Measurements from ENCODE around the gene HMGA1. TPM values are rescaled to one million over a fixed set of nuclear protein-coding genes. Genes with fewer than 3 reads are reported as not detected.
A peak's percentile ranks its signal among the peaks of the same experiment; 100 is the strongest.
"Not testable (repeated sequence)": the region's sequence is repeated elsewhere in the genome, so short reads cannot be mapped to it uniquely, and the experiment has no call there.

Gene HMGA1
- total RNA-seq, 1 donor from 2014 or later, result 38.5 TPM

DNA sequence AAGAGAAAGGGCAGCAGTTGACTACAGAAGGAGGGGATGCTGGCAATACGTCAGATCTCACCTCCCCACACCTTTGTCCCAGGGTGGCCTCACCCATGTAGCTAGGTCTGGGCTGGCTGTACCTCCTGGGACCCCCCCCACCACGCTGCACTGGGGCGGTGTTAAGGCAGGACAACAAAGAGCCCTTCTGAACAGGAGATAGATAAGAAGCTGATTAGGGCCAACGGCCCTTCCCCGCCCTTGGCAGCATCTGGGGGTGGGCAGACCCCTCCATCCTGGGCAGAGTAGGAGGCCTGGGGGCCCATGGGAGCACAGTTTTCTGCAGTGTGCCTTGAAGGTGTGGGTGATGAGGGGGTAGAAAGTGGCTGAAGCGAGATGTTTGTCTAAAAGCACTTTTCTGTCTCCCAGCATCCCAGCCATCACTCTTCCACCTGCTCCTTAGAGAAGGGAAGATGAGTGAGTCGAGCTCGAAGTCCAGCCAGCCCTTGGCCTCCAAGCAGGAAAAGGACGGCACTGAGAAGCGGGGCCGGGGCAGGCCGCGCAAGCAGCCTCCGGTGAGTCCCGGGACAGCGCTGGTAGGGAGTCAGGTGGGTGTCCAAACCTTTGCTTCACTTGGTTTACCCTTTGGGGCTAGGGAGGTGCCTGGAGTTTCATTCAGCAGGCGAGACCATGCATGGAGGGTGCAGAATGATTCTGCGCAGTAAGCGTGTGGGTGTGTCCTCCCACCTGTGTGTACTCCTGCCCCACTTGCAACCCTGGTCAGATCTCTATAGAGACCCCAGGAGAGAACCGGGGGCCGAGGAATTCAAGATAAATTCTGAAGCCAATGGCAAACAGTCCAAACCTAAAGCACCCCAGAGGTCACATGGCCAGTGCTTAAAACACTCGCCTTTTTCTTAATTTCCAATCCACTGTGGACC, 3.9 kb downstream of the HMGA1 start:
- DNase-seq, result no peak

DNA sequence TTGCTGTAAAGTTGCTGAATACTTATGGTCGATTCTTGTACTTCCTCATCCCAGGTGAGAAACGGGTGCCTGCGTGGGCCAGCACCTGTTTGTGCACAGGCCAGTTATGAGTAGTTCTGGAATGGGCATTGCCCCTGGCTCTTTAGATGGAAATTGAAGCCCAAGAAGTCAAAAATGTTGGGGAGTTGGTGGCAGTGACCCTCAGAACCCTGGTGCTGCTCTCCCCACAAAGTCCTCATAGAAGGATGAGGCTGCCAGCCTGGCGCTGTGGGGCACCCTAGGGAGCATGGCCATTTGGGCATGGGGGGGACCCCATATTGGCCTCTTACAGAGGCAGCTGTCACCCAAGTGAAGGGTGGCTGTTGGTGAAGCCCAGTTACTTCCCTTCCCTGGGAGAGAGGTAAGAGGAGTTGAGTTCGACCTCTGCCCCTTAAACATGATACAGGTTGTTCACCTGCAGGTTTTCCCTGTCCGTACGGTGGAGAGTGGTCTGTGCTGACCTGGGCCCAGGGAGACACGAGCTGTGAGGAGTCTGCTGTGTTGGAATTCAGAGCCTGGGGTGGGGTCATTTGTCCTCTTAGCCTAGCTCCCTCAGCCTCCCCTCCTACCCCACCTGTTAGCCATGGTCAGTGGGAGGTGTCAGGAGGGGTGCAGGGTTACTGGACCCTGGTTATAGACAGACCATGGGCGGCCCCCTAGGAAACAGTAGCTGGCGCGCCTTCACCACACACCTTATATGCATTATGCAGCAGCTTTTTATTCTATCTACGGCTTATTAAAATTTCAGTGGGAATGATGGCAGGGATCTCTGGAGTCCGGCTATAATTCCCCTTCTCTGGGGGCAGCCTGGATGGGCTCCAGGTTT, 4.9 kb downstream of the HMGA1 start:
- no peak for DNase-seq

GRCh38 chr6:34242252-34243130, 5.8 kb downstream of the HMGA1 start:
- no peak for DNase-seq

- no peak for DNase-seq
Observed at GRCh38 chr6:34243131-34243771, 6.6 kb downstream of the HMGA1 start.

- no peak for DNase-seq
Observed at GRCh38 chr6:34243901-34244884, 7.5 kb downstream of the HMGA1 start.

DNA sequence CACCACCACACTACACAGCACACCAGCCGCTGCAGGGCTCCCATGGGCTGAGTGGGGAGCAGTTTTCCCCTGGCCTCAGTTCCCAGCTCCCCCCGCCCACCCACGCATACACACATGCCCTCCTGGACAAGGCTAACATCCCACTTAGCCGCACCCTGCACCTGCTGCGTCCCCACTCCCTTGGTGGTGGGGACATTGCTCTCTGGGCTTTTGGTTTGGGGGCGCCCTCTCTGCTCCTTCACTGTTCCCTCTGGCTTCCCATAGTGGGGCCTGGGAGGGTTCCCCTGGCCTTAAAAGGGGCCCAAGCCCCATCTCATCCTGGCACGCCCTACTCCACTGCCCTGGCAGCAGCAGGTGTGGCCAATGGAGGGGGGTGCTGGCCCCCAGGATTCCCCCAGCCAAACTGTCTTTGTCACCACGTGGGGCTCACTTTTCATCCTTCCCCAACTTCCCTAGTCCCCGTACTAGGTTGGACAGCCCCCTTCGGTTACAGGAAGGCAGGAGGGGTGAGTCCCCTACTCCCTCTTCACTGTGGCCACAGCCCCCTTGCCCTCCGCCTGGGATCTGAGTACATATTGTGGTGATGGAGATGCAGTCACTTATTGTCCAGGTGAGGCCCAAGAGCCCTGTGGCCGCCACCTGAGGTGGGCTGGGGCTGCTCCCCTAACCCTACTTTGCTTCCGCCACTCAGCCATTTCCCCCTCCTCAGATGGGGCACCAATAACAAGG, 8.5 kb downstream of the HMGA1 start:
- not testable (repeated sequence) for DNase-seq

DNA sequence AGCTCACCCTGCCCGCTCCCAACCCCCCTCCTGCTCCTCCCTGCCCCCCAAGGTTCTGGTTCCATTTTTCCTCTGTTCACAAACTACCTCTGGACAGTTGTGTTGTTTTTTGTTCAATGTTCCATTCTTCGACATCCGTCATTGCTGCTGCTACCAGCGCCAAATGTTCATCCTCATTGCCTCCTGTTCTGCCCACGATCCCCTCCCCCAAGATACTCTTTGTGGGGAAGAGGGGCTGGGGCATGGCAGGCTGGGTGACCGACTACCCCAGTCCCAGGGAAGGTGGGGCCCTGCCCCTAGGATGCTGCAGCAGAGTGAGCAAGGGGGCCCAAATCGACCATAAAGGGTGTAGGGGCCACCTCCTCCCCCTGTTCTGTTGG, 9.1 kb downstream of the HMGA1 start:
- DNase-seq, result not testable (repeated sequence)

DNA sequence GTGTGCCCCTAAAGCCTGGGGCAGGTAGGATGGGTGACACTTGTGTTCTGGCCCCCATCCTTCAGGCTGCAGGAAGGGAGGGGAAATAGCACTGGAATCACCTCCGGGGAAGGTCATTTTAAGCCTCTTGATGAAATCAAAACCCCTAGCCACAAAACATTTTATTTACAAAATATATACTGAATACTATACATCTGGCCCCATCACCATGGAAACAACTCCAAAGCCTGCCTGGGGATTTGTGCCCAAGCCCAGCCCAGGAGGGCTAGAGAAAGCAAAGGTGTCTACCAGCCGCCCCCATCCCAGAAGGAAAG, 9.5 kb downstream of the HMGA1 start:
- no peak for DNase-seq

DNA sequence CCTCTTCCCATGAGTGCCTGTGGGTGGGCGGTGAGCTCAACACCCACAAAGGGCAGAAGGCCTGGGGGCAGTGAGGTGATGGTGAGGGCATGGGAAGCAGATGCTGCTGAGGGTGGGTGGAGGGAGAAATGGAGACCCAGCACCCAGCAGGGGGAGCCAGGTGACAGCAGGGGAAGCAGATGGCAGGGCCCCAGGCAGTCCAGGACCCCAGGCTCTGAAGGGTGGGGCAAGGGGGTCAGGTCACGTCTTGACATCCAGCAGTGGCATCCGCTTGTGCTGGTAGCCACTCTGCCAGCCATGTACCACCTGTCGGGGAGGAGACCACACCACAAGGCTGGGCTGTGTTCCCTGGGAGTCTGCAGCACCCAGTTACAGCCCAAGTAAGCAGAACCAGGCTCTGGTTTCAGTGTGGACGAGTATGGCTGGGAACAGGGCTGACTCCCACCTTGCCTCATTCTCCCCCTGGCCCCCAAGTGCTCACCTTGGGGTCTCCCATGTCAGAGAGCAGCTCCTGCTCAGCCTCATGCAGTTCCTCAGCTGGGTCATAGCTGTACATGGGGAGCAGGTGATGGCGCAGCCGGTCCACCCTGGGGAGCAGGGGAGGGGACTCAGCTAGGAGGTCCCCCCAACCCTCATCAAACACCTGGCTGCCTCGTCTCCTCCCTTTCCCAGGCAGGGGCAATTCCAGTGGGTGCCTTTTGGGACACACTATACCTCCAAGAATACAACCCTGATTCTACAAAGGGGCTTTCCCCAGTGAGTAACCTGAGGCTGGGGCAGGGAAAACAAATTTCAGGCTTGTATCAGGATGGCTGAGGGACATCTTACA, 10.1 kb downstream of the HMGA1 start:
- DNase-seq, result no peak

GRCh38 chr6:34247481-34248197, 11.0 kb downstream of the HMGA1 start:
- DNase-seq, result no peak

- DNase-seq, result no peak
Observed at GRCh38 chr6:34248198-34248726, 11.6 kb downstream of the HMGA1 start.

DNA sequence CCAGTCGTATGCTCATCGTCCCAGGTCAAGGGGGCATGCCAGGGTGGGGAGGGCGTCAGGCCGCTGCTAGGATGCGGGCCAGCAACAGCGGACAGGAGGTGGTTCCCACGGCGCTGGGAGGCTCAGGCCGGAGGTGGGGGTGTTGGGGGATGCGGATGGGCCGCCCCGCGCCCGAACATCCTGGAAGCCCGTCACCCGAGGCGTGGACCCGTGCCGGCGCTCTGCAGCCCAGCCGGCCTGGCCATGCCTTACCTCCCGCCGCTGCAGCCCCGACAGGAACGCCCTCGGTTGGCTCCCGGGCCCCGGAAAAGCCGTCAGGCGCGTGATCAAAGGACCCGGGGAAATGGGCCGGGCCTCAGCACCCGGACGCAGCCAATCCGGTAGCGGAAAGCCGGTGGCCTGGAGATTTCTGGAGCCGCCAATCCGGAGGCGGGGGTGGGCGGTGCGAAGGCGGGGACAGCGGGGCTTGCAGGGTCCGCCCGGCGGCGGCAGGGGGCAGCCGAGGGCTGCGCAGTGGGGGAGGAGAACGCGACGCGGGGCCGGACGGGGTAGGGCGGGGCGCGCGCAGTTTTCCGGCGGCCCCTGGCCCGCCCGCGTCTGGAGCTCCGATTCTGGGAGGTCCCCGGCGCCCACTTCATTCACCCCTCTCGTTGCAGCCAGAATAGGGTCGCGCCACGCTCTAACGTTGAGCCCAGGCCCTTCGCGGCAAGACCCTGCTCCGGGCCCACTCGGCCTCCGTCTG, 12.2 kb downstream of the HMGA1 start, which contains the start of gene SMIM29:
TSS of gene SMIM29 (minus strand) at position 280 of the 742 bp plus-strand sequence. CDS start 1,215 bp downstream, outside the sequence.
- peak; percentile 95 for DNase-seq

GRCh38 chr6:34249469-34250261, 13.0 kb downstream of the HMGA1 start:
- peak; percentile 35 for DNase-seq

GRCh38 chr6:34252395-34252794, 15.7 kb downstream of the HMGA1 start:
- not testable (repeated sequence) for DNase-seq

GRCh38 chr6:34259529-34260069, 22.9 kb downstream of the HMGA1 start:
- DNase-seq, result no peak
